ENCODE results near the gene COL4A3. TPM values are rescaled to one million over a fixed set of nuclear protein-coding genes. Genes with fewer than 3 reads are reported as not detected.

COL4A3 gene
- total RNA-seq, 6 donors from 2014 or later = 32.9 to 129 (median 60.6) TPM

DNA sequence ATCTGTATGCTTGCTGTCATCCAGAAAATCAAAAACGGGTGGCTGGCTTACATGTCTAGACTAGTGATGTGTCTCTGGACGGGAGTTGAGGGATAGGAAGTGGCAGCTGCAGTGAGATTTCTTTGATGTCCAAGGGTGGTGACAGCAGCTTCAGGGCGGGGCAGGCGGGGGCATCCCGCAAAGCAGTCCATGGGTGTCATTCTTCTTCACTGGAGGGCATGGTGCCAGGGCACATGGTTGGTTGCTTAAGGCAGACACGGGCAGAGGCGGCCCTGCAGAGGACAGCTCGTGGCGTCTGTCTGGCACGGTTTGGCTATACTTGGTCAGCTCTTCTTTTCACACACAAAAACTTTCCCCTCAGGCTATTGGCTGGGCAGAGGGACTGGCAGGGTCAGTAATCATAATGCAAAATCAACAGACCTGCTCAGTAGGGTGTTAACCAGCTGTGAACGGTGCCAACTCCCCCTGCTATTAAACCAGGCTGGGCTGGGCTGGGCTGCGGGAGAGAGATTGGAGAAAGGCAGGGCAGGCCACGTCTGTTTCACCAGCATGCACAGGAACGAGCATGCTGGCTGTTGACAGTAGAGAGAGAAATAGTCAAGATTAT is 63.7 kb downstream of the COL4A3 start:
- 47 to 61% methylated on average over 14 of the region's 14 CpGs for WGBS, 2 donors
- Histone ChIP-seq H3K27me3 (no peaks in the 10 kb centered on the region), H3K36me3 (no peaks in the 10 kb centered on the region), H3K4me1 (no peaks in the 10 kb centered on the region), H3K27ac (no peak overlapping the region), H3K4me3 (no peak overlapping the region), H3K9me3 (no peaks in the 10 kb centered on the region)
- TF ChIP-seq POLR2A (IDR thresholded peaks at IDR 0.05) = no peak
- no peak for TF ChIP-seq POLR2AphosphoS5 (IDR thresholded peaks at IDR 0.05)
- TF ChIP-seq, protein P1, sequence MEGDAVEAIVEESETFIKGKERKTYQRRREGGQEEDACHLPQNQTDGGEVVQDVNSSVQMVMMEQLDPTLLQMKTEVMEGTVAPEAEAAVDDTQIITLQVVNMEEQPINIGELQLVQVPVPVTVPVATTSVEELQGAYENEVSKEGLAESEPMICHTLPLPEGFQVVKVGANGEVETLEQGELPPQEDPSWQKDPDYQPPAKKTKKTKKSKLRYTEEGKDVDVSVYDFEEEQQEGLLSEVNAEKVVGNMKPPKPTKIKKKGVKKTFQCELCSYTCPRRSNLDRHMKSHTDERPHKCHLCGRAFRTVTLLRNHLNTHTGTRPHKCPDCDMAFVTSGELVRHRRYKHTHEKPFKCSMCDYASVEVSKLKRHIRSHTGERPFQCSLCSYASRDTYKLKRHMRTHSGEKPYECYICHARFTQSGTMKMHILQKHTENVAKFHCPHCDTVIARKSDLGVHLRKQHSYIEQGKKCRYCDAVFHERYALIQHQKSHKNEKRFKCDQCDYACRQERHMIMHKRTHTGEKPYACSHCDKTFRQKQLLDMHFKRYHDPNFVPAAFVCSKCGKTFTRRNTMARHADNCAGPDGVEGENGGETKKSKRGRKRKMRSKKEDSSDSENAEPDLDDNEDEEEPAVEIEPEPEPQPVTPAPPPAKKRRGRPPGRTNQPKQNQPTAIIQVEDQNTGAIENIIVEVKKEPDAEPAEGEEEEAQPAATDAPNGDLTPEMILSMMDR (IDR thresholded peaks at IDR 0.05) = no peak
- TF ChIP-seq EP300 (IDR thresholded peaks at IDR 0.05) = no peak
- ATAC-seq (ENCODE audit: low FRiP score in 2 of 2) (peak in 1 of 2 donors; percentile 72), DNase-seq (peak; percentile 41 to 56)

DNA sequence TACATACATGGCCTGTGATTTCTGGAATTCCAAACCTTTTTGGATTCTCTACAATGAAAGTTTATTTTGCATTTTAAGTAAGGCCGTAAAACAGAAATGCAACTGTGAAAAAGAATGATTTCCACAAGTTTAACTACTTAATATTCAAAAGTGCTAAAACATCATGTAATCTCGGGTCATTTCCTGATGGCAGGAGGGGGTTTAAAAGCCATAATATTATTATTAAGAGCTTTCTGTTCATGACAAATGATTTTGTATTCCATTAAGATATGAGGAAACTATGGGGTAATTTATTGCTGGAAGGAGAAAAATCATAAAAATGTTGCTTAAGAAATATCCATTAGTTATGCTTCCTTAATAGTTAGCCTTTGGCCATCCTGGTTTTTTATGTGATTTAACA is 65.7 kb downstream of the COL4A3 start:
- no peak overlapping the region for H3K4me3 ChIP-seq
- H3K4me1 ChIP-seq = no peaks in the 10 kb centered on the region
- no peak for ATAC-seq (ENCODE audit: low FRiP score in 2 of 2)
- H3K27me3 ChIP-seq = no peaks in the 10 kb centered on the region
- no peak for DNase-seq
- H3K27ac ChIP-seq = no peak overlapping the region
- H3K36me3 ChIP-seq = no peaks in the 10 kb centered on the region
- no peaks in the 10 kb centered on the region for H3K9me3 ChIP-seq
- no peak for TF ChIP-seq POLR2A (IDR thresholded peaks at IDR 0.05)
- TF ChIP-seq, protein P1 (IDR thresholded peaks at IDR 0.05) = no peak
- TF ChIP-seq POLR2AphosphoS5 (IDR thresholded peaks at IDR 0.05) = no peak
- no peak for TF ChIP-seq EP300 (IDR thresholded peaks at IDR 0.05)
- 88 to 90% methylated on average over 2 of the region's 2 CpGs for WGBS, 2 donors

DNA sequence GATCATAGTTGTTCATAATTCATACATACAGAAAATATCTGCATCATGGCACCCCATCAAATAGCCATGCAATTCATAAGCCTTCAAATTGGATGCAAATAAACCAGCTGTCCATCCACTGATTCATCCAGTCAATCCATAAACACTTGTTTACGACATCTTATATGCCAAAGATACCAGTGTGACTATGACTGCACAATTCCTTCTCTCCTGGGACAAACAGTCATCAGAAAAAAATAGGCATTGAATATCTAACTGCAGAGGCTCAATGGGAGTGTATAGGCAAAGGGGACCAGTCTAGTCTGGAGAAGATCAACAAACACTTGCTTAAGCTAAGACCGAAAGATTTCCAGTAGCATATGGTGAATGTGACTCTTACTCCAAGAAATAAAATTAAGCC is 70.0 kb downstream of the COL4A3 start:
- H3K9me3 ChIP-seq = no peaks in the 10 kb centered on the region
- no peak overlapping the region for H3K27ac ChIP-seq
- H3K27me3 ChIP-seq = no peaks in the 10 kb centered on the region
- DNase-seq = no peak
- WGBS, 2 donors = 92 to 93% methylated on average over 2 of the region's 2 CpGs
- H3K36me3 ChIP-seq = no peaks in the 10 kb centered on the region
- ATAC-seq (ENCODE audit: low FRiP score in 2 of 2) = no peak
- peaks cover 0 to 5% (median 0%) of the 10 kb centered on the region in 4 donors for H3K4me1 ChIP-seq
- no peak for TF ChIP-seq POLR2A (IDR thresholded peaks at IDR 0.05)
- TF ChIP-seq, protein P1 (IDR thresholded peaks at IDR 0.05) = no peak
- TF ChIP-seq EP300 (IDR thresholded peaks at IDR 0.05) = no peak
- TF ChIP-seq POLR2AphosphoS5 (IDR thresholded peaks at IDR 0.05) = no peak
- no peak overlapping the region for H3K4me3 ChIP-seq

DNA sequence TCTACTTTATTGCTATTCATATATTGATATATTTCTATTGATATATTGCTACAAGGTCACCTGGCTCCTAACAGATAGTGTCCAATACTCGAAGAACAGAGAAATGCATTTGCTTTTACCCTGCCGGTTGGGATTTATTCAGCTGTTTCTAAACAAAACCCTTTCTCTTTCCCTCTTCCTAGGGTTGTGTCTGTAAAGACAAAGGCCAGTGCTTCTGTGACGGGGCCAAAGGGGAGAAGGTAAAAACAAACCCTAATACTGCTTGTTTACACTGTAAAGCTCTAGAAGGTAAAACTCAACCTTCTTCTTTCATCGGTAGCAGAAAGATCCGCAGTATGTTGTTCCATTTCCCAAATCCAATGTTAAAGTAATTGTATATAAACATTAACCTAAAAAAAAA is 73.4 kb downstream of the COL4A3 start:
- H3K27ac ChIP-seq = no peak overlapping the region
- H3K4me3 ChIP-seq = no peak overlapping the region
- DNase-seq (no peak), ATAC-seq (ENCODE audit: low FRiP score in 2 of 2) (no peak)
- 61 to 62% methylated on average over 5 of the region's 5 CpGs for WGBS, 2 donors
- TF ChIP-seq EP300 (IDR thresholded peaks at IDR 0.05) = no peak
- no peak for TF ChIP-seq POLR2A (IDR thresholded peaks at IDR 0.05)
- TF ChIP-seq POLR2AphosphoS5 (IDR thresholded peaks at IDR 0.05) = no peak
- TF ChIP-seq, protein P1 (IDR thresholded peaks at IDR 0.05) = no peak
- H3K36me3 ChIP-seq = no peaks in the 10 kb centered on the region
- no peaks in the 10 kb centered on the region for H3K9me3 ChIP-seq
- no peaks in the 10 kb centered on the region for H3K27me3 ChIP-seq
- peaks cover 0 to 5% (median 0%) of the 10 kb centered on the region in 4 donors for H3K4me1 ChIP-seq
